ENCODE results near the gene CTNNBL1.
"Not testable (repeated sequence)": the region's sequence is repeated elsewhere in the genome, so short reads cannot be mapped to it uniquely, and the experiment has no call there.

The CTNNBL1 gene

DNA sequence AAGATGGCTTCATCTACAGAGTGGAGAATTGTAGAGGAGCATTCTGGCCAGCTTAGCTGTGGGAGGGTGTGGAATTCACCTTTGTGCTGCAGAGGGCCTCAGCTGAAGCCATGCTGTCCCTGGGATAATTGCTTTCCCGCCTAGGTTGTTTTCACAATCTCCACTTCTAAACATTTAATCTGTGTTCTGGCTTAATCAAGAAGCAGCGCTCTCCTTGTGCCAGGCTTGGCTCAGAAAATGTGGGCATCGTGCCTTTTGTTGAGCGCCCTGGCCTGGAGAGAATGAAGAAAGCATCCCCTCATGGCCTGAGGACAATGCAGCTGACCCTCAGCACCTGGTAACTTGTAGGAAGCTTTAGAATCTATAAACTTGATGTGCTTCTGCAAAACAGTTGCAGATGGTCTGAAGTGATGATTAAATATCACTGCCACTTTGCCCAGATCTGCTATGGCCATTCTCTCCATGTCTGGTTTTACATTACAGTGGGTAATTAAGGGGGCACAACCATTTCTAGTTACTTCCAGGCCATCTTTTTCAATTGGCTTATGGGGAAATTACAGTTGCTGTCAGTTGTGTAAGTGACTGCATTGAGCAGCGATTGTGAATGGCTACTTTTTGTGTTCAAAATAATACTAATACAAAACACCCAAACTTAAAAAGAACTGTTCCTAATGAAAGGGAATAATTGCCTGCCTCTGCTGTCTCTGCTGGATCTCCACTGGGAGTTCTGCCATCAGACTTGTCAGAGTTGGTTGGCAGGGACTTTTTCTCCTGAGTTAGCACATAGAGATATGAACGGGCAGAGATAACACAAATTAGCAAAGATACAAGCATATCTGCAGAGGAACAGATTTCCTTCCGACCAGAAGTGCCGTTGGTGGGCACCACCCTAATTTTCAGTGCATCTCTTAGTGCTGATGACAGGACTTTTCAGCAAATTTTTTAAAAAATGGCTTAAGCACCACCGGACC, 18.4 kb downstream of the CTNNBL1 start:
- DNase-seq, result no peak

DNA sequence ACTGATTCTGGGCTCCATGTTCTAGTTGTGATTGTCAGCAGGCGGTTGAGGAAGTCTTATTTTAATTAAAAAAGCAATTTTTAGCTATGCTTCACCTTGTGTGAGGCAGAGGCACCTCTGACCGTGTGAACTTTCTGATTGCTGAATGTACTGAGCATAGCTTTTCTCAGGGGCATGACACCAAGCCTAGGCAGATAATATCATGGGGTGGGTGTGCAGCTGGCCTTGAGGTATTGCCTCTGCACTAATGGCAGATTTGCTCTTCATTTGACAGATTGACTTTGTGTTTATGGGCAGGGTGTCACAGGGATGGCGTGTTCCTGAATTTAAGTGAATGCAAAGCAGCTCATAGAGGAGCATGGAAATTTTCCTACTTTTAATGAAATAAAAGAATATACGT, 19.6 kb downstream of the CTNNBL1 start:
- no peak for DNase-seq

DNA sequence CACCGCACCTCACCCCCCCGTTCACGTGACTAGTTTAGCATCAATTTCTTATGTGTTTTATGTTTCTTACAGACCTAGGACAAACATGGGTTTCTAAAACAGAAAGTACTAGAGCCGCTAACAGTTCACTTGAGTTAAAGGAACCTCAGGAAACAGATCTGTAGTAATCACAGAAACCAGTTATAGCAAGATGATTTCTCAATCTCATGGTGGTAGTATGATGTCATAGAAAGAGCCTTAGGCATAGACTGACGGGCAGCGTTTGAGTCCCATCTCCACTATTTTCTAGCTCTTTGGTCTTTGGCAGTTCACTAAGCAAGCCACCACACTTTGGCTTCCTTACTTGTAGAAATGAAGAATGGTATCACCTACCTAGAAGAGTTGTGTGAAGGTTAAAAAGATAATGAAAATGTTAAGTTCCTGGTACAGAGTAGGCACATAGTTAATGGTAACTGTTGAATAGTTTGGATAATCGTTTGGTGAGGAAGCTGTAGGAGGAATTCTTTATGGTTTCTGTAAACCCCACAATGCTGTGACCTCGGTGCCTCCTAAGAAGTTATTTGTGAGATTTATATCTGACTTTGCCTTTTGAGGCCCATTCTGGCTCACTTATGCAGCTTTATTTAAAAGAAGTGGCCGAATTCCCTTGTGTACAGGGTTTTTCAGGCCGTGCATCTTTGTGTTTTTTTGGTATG, 21.3 kb downstream of the CTNNBL1 start:
- DNase-seq, result no peak

DNA sequence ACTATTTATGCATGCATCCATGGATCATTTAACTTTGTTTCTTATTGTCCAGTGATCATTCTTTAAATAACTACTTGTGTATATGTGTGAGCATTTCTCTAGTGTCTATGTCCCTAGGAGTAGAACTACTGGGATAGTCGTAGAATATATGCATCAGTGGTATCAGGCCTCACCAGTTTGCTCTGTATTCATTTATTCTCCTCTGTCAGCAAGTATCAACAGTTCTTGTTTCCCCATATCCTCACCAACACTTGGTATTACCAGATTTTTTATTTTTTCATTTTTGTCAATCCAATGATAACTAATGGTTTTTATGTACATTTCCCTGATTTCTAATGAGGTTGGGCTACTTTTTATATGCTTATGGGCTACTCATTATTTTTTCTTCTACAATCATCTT, 27.9 kb downstream of the CTNNBL1 start:
- DNase-seq, result no peak

DNA sequence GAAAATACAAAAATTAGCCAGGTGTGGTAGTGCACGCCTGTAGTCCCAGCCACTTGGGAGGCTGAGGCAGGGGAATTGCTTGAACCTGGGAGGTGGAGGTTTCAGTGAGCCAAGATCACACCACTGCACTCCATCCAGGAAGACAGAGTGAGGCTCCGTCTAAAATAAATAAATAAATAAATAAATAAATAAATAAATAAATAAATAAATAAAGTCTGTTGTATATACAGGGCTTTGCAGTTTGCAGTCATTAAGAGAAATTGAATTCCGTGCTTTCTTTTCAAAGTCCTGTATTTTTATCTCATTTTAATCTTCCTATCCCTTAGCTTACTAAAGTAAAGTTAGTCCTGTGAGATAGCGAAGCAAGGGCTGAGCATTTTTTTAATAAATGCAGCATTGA, 28.5 kb downstream of the CTNNBL1 start:
- not testable (repeated sequence) for DNase-seq

DNA sequence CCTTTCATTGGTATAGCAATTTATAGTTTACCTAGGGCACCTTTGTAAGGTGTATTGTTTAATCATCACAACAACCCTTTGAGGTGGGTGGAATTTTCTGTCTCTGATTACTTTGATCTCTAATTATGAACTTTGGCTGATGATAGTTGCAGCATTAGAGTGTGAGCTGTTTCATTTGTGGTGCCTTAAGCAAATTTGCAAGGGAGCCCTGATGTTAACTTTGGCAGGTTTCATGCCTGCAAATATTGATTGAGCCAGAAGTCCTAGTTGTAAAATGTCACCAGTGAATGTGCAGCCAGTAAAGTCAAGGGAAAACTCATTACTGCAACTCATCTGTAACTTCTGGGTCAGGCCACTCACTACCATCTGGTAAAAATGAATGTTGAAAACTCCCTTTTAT, 29.8 kb downstream of the CTNNBL1 start:
- no peak for DNase-seq

DNA sequence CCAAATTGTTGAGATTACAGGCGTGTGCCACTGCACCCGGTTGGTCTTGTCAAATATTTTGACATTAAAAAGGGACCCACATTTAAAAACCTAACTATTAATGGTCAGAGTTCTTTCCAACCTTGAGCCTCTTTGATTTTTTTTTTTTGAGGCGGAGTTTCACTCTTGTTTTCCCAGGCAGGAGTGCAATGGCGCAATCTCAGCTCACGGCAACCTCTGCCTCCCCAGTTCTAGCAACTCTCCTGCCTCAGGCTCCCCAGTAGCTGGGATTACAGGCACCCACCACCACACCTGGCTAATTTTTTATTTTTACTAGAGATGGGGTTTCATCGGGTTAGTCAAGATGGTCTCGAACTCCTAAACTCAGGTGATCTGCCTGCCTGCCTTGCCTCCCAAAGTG, 31.3 kb downstream of the CTNNBL1 start:
- no peak for DNase-seq

DNA sequence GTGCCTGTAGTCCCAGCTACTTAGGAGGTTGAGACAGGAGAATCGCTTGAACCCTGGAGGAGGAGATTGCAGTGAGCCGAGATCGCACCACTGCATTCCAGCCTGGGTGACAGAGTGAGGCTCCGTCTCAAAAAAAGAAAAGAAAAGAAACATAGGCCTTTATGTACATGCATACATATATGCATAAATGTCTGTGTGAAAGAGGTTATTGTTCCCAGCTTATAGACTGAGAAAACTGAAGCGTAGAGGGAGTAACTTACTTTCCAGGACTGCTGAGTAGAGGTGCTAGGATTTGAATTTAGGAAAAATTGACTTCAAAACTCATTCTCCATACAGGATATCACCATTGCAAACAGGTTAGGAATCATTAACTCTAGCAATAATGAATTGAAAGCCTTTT, 32.0 kb downstream of the CTNNBL1 start:
- DNase-seq, result no peak

DNA sequence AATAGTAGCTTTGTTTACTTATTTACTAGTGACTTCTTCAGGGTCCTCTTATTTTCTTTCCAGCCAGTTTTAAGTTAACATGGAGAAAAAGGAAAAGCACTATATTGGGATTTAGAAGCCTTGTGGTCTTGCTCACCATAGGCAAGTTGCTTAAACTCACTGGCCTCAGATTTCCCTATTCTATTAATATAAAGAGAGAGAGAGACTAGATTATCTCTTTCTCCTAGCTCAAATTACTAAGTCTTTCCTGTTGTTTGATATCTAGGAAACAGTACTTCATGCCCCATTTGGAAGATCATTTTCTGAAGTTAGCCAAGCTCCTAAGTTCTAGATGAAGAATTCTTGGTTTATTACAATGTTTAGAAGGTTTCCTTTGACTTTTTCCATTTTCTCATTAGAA, 32.5 kb downstream of the CTNNBL1 start:
- DNase-seq, result no peak

DNA sequence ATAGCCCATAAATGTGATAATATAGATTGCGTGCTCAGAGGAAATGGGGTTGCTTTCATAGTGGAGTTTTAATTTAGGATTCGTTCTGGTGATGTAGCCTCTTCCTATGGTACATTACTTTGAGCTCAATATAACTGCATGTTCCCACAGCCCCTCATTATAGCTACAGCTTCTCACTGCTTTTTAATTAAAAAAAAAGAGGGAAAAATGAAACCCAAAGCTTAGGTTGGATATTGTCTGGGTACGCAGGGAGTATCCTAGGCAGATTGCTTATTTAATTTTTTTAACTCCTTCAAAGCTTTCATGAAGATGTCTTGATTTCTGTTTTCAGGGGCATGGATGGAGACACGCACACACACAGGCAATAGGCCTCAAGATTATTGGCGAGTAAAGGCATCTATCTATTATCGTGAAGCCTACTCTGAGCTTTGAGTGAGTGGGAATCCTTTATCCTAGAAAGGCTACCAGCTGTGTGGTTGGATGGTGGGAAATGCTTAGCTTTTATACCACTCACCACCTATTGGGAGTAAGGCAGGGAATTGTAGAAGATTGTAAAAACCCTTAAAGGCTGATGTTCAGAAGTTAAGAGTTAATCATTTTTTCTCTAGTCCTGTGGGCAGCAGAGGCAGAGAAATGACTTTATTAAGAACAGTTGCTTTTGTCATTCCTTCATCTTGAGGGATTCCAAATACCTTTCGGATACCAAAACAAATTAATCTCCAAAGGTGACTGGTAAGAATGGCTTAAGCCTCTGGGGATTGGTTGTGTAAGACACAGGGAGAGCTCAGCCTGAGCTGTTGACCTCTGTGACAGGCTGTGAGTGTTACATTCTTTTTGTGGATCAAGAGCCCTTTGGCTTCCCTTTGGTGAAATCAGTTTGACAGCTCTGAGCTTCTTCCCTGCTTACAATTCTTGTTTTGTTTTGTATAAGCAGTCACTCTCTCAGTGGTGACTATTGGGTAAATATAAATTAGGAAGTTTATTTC, 33.4 kb downstream of the CTNNBL1 start:
- no peak for DNase-seq

DNA sequence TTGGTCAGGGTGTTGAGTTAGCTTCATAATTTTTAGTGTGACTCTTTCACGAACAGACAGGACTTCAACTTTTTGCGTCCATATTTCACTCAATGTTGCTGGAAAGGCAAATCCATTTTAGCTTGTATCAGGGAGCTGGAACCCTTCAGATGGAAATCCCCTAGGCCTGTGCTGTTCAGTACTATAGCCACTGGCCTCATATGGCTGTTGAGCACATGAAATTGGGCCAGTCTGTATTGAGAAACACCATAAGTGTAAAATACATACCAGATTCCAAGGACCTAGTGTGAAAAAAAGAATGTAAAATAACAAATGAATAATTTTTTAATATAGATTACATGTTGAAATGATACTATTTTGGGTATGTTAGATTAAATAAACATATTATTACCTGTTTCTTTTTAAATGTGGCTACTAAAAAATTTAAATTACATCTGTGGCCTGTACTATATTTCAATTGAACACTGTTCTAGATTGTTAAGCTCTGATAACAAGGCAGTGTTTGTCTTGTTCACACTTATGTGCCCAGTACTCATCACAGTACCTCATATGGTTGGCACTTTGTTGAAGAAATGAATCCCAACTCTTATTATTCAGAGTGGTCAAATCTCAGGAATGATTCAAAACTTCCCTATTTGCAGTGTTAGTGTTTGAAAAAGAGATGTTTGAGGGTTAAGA, 34.3 kb downstream of the CTNNBL1 start:
- DNase-seq, result no peak

DNA sequence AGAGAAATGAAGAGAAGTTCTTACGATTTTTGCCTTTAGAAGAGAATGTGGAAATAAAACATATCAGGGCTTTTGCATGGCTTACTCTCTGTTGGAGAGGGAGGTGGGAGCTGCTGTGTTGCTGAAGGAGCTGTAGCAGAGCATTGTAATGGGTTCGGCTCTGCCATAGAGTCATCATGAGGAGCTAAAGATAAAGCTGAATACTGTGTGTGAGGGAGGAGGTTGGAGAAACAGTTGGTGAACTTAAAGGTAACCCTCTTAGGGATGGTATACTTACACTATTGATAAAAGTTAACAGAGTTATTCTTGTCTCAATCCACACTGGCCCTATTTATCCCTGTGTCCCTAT, 34.8 kb downstream of the CTNNBL1 start:
- DNase-seq, result no peak

DNA sequence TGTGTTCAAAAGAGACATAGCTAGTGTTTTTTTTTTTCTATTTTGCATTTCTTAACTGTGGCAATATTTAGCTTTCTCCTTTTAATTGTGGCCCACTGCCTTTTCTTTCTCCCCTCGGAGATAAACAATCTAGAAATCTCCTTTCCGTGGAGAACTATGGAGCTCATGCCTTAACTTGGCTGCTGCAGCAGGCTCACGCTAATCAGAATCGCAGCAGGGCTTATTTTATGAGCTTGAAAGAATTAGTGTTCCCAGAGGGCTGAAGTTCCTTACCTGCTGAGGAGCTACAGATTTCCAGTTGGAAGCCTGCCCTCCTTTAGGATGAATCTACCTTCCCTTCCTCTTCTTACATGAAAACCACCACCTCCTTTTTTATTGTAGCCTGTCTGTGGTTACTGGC, 35.6 kb downstream of the CTNNBL1 start:
- DNase-seq, result no peak

DNA sequence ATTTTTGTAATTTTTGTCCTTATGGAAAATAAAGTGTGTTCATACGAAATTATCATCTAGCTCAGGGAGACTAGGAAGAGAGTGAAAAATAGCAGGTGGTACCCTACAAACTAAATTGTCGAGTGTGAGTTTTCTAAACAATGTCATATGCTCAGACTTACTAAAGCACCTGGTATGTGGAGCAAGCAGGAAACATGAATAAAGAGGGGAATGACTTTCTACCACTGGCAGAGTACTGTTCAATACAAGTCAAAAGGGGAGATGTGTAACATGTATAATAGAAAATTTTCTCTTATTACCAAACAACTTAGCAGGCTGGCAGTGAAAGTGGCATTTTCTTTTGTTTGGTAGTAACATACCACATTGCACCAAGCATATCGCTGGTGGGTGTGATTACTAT, 36.1 kb downstream of the CTNNBL1 start:
- DNase-seq, result no peak

DNA sequence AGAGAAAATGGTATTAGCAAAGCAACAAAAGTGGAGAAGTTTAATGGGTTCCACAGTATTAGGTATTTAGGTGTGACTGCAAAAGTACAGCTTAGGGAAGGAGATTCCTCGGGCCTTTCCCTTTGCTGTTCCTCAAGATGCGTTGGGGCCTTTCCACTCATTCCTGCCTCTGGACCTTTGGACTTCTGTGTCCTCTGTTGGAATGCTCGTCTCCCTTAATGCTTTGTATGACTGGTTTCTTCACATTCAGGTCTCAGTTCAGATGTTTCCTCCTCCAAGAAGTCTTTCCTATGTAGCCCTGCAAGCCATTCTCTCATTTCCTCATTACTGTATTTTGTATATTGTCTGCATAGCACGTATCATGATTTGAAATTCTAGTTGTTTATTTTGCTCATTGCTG, 39.6 kb downstream of the CTNNBL1 start:
- DNase-seq, result no peak

DNA sequence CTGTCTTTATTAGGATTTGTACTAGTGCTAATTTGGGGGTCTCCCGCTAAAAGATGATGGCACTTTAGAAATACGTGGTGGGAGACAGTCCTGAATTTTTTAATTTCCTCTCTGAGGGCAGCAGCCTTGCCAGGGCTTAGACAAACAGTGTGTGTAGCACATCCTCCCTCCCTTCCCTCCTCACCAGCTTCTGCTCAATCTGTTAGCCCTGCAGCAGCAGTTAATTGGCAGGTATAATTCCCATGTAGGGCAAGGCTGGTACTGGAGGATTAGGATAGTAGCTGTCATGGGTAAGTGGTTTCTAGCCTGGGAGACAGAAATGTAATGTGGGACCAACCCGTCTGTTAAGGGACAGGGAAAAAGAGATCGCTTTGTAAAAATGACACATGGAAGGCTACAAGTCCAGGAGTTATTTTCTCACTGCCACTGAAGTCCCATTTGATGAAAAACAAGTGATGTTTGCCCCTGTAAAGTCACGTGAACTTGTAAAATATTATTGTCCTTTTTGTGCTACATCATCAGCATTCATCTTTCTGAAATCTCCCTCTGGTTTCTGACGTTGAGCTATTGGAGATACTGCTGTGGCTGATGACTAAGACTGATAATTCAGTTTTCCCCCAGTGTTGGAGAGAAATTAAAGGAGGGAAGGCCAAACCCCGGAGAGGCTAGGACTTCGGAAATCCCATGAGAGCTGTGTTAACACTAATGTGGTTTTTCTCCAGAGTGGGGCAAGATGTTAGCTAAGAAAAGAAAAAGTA, 40.6 kb downstream of the CTNNBL1 start:
- DNase-seq, result no peak

DNA sequence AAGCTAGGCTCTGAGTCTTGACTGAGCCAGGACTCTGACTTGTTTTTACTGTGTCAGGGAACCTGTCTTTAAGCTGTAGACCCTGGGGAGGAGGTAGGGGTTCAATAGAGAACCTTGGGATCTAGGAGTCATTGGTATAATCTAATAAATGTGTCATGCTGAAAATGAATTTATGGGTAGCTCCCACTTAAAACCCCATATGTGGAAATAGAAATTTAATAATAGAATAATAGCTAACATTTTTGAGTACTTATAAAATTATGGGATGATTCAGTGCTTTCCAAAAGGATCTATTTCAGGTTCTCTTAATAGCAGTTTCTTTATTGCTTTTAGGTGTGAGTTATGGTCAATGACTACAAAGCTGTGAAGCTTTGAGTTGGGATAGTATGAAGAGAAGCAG, 41.7 kb downstream of the CTNNBL1 start:
- DNase-seq, result no peak

DNA sequence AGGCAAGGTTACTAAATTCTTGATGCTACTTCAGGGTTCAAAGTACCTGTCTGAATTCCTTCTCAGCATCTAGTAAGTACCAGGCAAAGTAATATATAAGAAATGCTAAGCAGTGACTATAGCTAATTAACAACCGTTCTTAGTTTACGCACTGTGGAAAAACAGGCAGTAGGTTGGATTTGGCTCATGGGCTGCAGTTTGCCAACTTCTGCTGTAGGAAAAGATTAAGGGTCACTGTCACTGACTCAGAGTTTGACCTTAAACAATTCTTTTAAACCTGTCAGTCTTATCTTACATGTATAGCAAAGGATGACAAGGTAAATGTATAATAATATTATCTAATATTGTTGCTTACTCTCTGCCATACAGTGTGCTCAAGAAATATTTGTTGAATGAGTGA, 42.3 kb downstream of the CTNNBL1 start:
- DNase-seq, result no peak

DNA sequence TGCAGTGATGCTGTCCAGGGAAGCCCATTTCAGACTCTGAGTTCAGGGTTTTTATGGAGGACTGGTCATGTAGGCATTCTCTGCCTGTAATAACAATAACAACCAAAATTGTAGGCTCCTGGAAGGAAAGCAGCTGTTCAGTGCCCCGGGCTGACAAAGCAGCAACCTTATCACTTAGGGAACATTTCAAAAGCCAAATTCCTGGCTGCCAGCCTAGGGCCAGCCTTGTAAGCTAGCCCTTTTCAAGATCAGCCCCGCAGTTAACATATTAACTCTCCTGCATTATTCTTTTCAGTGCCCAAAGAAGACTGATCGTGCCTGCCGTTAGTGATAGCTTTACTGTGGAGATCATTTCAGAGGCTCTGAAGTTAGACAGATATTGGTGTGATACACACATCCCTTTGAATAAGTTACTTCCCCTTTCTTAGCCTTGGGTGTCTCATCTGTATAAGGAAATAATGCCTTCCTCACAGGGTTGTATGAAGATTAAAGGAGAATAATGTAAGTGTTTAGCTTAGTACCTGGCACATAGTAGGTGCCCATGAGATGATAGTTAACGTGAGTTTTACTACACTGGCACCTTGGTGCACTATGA, 44.1 kb downstream of the CTNNBL1 start:
- DNase-seq, result no peak

DNA sequence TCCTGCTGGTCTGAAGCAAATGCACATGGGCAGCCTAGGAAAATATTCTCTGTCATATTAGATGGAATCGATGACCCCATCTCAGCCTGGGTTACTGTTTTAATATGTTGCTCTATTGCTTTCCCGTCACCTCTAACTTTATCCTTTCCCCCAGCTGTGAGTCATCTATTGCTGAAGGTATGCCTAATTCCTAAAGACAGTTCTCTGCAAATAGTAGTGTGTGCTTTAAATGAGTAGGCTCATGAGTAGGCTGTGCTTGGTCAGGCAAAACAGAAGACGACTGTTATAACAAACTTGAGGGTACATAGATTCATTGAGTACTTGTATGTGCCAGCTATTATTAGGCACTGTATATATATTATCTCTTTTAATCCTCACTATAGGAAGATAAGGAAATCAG, 47.2 kb downstream of the CTNNBL1 start:
- DNase-seq, result no peak

DNA sequence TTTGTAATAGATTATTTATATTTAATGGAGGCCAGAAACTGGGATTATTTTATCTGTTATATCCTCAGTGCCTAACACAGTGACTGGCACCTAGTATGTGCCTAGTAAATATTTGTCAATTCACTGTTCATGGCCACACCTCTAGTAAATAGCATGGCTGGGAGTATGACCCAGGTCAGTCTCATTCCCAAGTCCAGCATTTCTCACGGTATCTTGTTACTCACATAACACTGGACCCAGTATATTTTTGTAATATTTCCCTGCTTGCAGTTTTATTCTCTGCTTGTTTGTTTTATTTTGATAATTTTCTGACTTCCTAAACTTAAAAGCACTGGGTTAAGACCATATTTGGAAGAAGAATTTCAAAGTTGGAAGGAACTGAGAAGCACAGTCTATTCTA, 47.7 kb downstream of the CTNNBL1 start:
- DNase-seq, result no peak

Data from CD4-positive, alpha-beta T cell treated with Interferon alpha-2 for 1 hour (primary cell).